H9 (cell line): ENCODE data around the gene MBD3L2. TPM values are rescaled to one million over a fixed set of nuclear protein-coding genes. Genes with fewer than 3 reads are reported as not detected.

Experiments used
- DNase-seq: peaks from one replicate; pipeline ENCODE4 v3.0.0-alpha.2; 2017
- H2AFZ ChIP-seq: one replicate; pipeline ENCODE4 v1.6.1; 2013; ENCODE audit warnings: mild to moderate bottlenecking, low read length, control low read depth, moderate library complexity
- H2AK5ac ChIP-seq: 2 replicates; pipeline ENCODE4 v1.6.1; 2013; ENCODE audit warnings: low read length, control low read depth, mixed read lengths; ENCODE audit not compliant: insufficient read length
- H2BK120ac ChIP-seq: one replicate; pipeline ENCODE4 v1.6.1; 2013; ENCODE audit warnings: low read depth, mild to moderate bottlenecking, low read length, control low read depth, inconsistent platforms; ENCODE audit not compliant: poor library complexity, severe bottlenecking
- H2BK12ac ChIP-seq: 2 replicates; pipeline ENCODE4 v1.6.1; 2013; ENCODE audit warnings: low read length, control low read depth, mixed read lengths, low read depth; ENCODE audit not compliant: insufficient read length
- H2BK15ac ChIP-seq: 2 replicates; pipeline ENCODE4 v1.6.1; 2013; ENCODE audit warnings: low read depth, low read length, control low read depth
- H2BK20ac ChIP-seq: one replicate; pipeline ENCODE4 v1.6.1; 2013; ENCODE audit warnings: low read depth, mild to moderate bottlenecking, low read length, control low read depth, inconsistent platforms; ENCODE audit not compliant: poor library complexity, severe bottlenecking
- H2BK5ac ChIP-seq: 2 replicates; pipeline ENCODE4 v1.6.1; 2013; ENCODE audit warnings: low read length, control low read depth, mixed read lengths; ENCODE audit not compliant: insufficient read length
- H3K14ac ChIP-seq: 2 replicates; pipeline ENCODE4 v1.6.1; 2013; ENCODE audit warnings: low read length, control low read depth; ENCODE audit not compliant: insufficient read depth
- H3K18ac ChIP-seq: 2 replicates; pipeline ENCODE4 v1.6.1; 2013; ENCODE audit warnings: low read depth, mild to moderate bottlenecking, mixed read lengths, low read length, control low read depth; ENCODE audit not compliant: insufficient read length
- H3K23ac ChIP-seq: 2 replicates; pipeline ENCODE4 v1.6.1; 2013; ENCODE audit warnings: low read length, control low read depth, mixed read lengths, low read depth; ENCODE audit not compliant: insufficient read length
- H3K23me2 ChIP-seq: 2 replicates; pipeline ENCODE4 v1.6.1; 2013; ENCODE audit warnings: low read depth, mild to moderate bottlenecking, mixed read lengths, low read length, control low read depth; ENCODE audit not compliant: insufficient read length, poor library complexity, severe bottlenecking
- H3K27ac ChIP-seq: 2 replicates; pipeline ENCODE4 v1.5.1; 2013; ENCODE audit warnings: low read length, control low read depth, mixed read lengths, low read depth; ENCODE audit not compliant: insufficient read length
- H3K27me3 ChIP-seq: 2 replicates; pipeline ENCODE4 v1.6.1; 2013; ENCODE audit warnings: low read length, control low read depth, inconsistent platforms; ENCODE audit not compliant: insufficient read depth
- H3K4ac ChIP-seq: 2 replicates; pipeline ENCODE4 v1.6.1; 2013; ENCODE audit warnings: low read depth, mild to moderate bottlenecking, control low read depth, inconsistent platforms, low read length, moderate library complexity
- H3K4me1 ChIP-seq: 2 replicates; pipeline ENCODE4 v1.6.1; 2013; ENCODE audit warnings: low read length, control low read depth, inconsistent platforms; ENCODE audit not compliant: insufficient read depth
- H3K4me2 ChIP-seq: 2 replicates; pipeline ENCODE4 v1.6.1; 2013; ENCODE audit warnings: low read length, control low read depth, mixed read lengths; ENCODE audit not compliant: insufficient read length, insufficient read depth
- H3K56ac ChIP-seq: 2 replicates; pipeline ENCODE4 v1.6.1; 2013; ENCODE audit warnings: low read depth, mild to moderate bottlenecking, mixed read lengths, low read length, control low read depth; ENCODE audit not compliant: insufficient read length
- H3K79me1 ChIP-seq: 2 replicates; pipeline ENCODE4 v1.6.1; 2013; ENCODE audit warnings: low read depth, mild to moderate bottlenecking, moderate library complexity, low read length, control low read depth, inconsistent platforms; ENCODE audit not compliant: insufficient read depth, poor library complexity, severe bottlenecking
- H3K79me2 ChIP-seq: 2 replicates; pipeline ENCODE4 v1.6.1; 2013; ENCODE audit warnings: low read length, control low read depth, inconsistent platforms; ENCODE audit not compliant: insufficient read depth
- H3K9ac ChIP-seq: 2 replicates; pipeline ENCODE4 v1.6.1; 2013; ENCODE audit warnings: low read length, control low read depth, mixed read lengths; ENCODE audit not compliant: insufficient read length; ENCODE audit errors: extremely low read depth
- H3K9me3 ChIP-seq: one replicate; pipeline ENCODE4 v1.6.1; 2013; ENCODE audit warnings: low read depth, low read length, inconsistent platforms; ENCODE audit not compliant: control insufficient read depth
- H3T11ph ChIP-seq: one replicate; pipeline ENCODE4 v1.6.1; 2013; ENCODE audit warnings: mild to moderate bottlenecking, low read length, control low read depth, inconsistent platforms
- H4K20me1 ChIP-seq: one replicate; pipeline ENCODE4 v1.6.1; 2013; ENCODE audit not compliant: control insufficient read depth, insufficient read length, insufficient read depth
- H4K5ac ChIP-seq: 2 replicates; pipeline ENCODE4 v1.6.1; 2013; ENCODE audit warnings: low read depth, mild to moderate bottlenecking, mixed read lengths, low read length, control low read depth; ENCODE audit not compliant: insufficient read length
- H4K8ac ChIP-seq: replicated peaks from 2 replicates; pipeline ENCODE4 v1.6.1; 2013; ENCODE audit warnings: low read length, control low read depth, mixed read lengths, low read depth; ENCODE audit not compliant: insufficient read length
- H4K91ac ChIP-seq: 2 replicates; pipeline ENCODE4 v1.6.1; 2013; ENCODE audit warnings: low read depth, mild to moderate bottlenecking, moderate library complexity, mixed read lengths, low read length, control low read depth; ENCODE audit not compliant: insufficient read length
- H3K27ac Mint-ChIP-seq, 3 experiments: 2 replicates in 2 of 3; 3 replicates in 1 of 3; pipeline ENCODE4 v1.8.0; 2020 to 2021; ENCODE audit warnings: mixed read lengths in 3 of 3, mild to moderate bottlenecking in 1 of 3, moderate library complexity in 1 of 3
- H3K27me3 Mint-ChIP-seq: 2 replicates; pipeline ENCODE4 v1.8.0; 2021; ENCODE audit warnings: low read depth, mild to moderate bottlenecking, moderate library complexity, mixed read lengths
- H3K36me3 Mint-ChIP-seq, 3 experiments: 2 replicates in 2 of 3; 3 replicates in 1 of 3; pipeline ENCODE4 v1.8.0; 2020 to 2021; ENCODE audit warnings: low read depth in 3 of 3, mixed read lengths in 3 of 3; ENCODE audit not compliant: insufficient read depth in 1 of 3
- H3K4me1 Mint-ChIP-seq, 2 experiments: 2 replicates each; pipeline ENCODE4 v1.8.0; 2020; ENCODE audit warnings: mixed read lengths in 2 of 2
- H3K4me3 Mint-ChIP-seq, 2 experiments: 2 replicates in 1 of 2; 3 replicates in 1 of 2; pipeline ENCODE4 v1.8.0; 2020 to 2021; ENCODE audit warnings: mild to moderate bottlenecking in 2 of 2, mixed read lengths in 2 of 2, moderate library complexity in 1 of 2
- H3K9me3 Mint-ChIP-seq, 2 experiments: 2 replicates in 1 of 2; 3 replicates in 1 of 2; pipeline ENCODE4 v1.8.0; 2020; ENCODE audit warnings: mild to moderate bottlenecking in 2 of 2, mixed read lengths in 2 of 2, moderate library complexity in 1 of 2
- WGBS: extraction: QIAGEN DNeasy Blood & Tissue Kit; methylation state at CpG from one replicate; pipeline ENCODE4 v1.1.7; 2013; ENCODE audit warnings: missing lambda C conversion rate, low lambda C conversion rate, mixed read lengths; ENCODE audit not compliant: insufficient read length; ENCODE audit errors: extremely low coverage; 5-methylcytosine and 5-hydroxymethylcytosine counted together
- total RNA-seq: library from RNA; stranded (reverse); gene quantifications from 2 replicates; pipeline ENCODE4 v1.2.1, GENCODE V29; 2021
- TF ChIP-seq, protein P1 (sequence below): fragments of 200-600 bp; sonication (generic); conservative IDR thresholded peaks from 3 replicates; pipeline ENCODE4 v1.8.0; 2021; ENCODE audit warnings: antibody characterized with exemption, mild to moderate bottlenecking

The MBD3L2 gene
- total RNA-seq, 1 experiment from 2014 or later: not detected

DNA sequence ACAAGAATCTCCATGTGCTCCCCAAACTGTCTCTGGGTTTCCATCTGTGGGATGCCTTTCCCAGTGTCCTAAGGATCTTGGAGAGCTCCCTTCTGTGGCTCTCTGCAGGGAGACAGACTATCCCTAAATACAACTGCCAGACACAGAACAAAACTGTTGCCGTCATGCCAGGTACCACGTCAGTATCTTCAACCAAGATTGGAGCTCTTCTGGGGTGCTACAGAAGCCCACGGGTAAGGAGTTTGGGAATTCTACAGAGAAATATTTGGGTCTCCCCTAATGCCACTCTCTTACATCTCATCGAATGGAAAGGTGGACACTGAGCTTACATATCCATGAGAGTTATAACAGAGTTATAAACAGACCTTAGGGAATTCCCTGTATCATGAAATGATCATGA is 14.2 kb downstream of the MBD3L2 start:
- no peak overlapping the region for H3K4me3 Mint-ChIP-seq
- no peak overlapping the region for H3K56ac ChIP-seq
- H3K27ac ChIP-seq: no peak overlapping the region
- H2BK120ac ChIP-seq: no peak overlapping the region
- no peak overlapping the region for H2BK20ac ChIP-seq
- H2BK12ac ChIP-seq: no peak overlapping the region
- no peak overlapping the region for H3K23ac ChIP-seq
- no peaks in the 10 kb centered on the region for H3K4me1 Mint-ChIP-seq
- WGBS: no CpG with 5 or more reads among the region's 4 CpGs
- H3K27ac Mint-ChIP-seq: no peak overlapping the region
- no peak overlapping the region for H2AFZ ChIP-seq
- no peak overlapping the region for H2BK15ac ChIP-seq
- H3K23me2 ChIP-seq: no peaks in the 10 kb centered on the region
- H4K8ac ChIP-seq: no peak overlapping the region
- H3K9me3 Mint-ChIP-seq: peaks cover 27 to 42% of the 10 kb centered on the region in 2 experiments
- no peak for DNase-seq
- peaks cover 0 to 4% (median 2%) of the 10 kb centered on the region in 3 experiments; a peak in 4 of 7 replicates for H3K36me3 Mint-ChIP-seq
- H3K9me3 ChIP-seq: no peaks in the 10 kb centered on the region
- no peaks in the 10 kb centered on the region for H3K79me2 ChIP-seq
- no peak overlapping the region for H3K4ac ChIP-seq
- no peak overlapping the region for H3K18ac ChIP-seq
- no peak overlapping the region for H3K14ac ChIP-seq
- H3K79me1 ChIP-seq: no peaks in the 10 kb centered on the region
- no peaks in the 10 kb centered on the region for H4K20me1 ChIP-seq
- H3K4me1 ChIP-seq: no peaks in the 10 kb centered on the region
- no peak overlapping the region for H2AK5ac ChIP-seq
- no peak overlapping the region for H4K5ac ChIP-seq
- H3K27me3 ChIP-seq: no peaks in the 10 kb centered on the region
- H3K9ac ChIP-seq: no peak overlapping the region
- H3K4me2 ChIP-seq: no peak overlapping the region
- H2BK5ac ChIP-seq: no peak overlapping the region
- no peak overlapping the region for H3T11ph ChIP-seq
- H4K91ac ChIP-seq: no peak overlapping the region
- H3K27me3 Mint-ChIP-seq: no peaks in the 10 kb centered on the region
- TF ChIP-seq, protein P1, sequence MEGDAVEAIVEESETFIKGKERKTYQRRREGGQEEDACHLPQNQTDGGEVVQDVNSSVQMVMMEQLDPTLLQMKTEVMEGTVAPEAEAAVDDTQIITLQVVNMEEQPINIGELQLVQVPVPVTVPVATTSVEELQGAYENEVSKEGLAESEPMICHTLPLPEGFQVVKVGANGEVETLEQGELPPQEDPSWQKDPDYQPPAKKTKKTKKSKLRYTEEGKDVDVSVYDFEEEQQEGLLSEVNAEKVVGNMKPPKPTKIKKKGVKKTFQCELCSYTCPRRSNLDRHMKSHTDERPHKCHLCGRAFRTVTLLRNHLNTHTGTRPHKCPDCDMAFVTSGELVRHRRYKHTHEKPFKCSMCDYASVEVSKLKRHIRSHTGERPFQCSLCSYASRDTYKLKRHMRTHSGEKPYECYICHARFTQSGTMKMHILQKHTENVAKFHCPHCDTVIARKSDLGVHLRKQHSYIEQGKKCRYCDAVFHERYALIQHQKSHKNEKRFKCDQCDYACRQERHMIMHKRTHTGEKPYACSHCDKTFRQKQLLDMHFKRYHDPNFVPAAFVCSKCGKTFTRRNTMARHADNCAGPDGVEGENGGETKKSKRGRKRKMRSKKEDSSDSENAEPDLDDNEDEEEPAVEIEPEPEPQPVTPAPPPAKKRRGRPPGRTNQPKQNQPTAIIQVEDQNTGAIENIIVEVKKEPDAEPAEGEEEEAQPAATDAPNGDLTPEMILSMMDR: no peak
